ENCODE measurements around the gene TFDP2.
A peak's percentile ranks its signal among the peaks of the same experiment; 100 is the strongest.

TFDP2 gene

GRCh38 chr3:141998669-141999290, 150.6 kb downstream of the TFDP2 start:
- TF ChIP-seq, protein P1, sequence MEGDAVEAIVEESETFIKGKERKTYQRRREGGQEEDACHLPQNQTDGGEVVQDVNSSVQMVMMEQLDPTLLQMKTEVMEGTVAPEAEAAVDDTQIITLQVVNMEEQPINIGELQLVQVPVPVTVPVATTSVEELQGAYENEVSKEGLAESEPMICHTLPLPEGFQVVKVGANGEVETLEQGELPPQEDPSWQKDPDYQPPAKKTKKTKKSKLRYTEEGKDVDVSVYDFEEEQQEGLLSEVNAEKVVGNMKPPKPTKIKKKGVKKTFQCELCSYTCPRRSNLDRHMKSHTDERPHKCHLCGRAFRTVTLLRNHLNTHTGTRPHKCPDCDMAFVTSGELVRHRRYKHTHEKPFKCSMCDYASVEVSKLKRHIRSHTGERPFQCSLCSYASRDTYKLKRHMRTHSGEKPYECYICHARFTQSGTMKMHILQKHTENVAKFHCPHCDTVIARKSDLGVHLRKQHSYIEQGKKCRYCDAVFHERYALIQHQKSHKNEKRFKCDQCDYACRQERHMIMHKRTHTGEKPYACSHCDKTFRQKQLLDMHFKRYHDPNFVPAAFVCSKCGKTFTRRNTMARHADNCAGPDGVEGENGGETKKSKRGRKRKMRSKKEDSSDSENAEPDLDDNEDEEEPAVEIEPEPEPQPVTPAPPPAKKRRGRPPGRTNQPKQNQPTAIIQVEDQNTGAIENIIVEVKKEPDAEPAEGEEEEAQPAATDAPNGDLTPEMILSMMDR (IDR thresholded peaks at IDR 0.05): peak; percentile 13
- no peak overlapping the region for H3K4me2 ChIP-seq (ENCODE audit: low read length)
- H3K36me3 ChIP-seq (ENCODE audit: control insufficient read depth, insufficient read depth, low read length): no peaks in the 10 kb centered on the region

GRCh38 chr3:141996437-141996836, 152.9 kb downstream of the TFDP2 start:
- no peak overlapping the region for H3K27ac ChIP-seq
- H3K4me1 ChIP-seq: no peaks in the 10 kb centered on the region
- H3K36me3 ChIP-seq (ENCODE audit: control insufficient read depth, insufficient read depth, low read length): no peaks in the 10 kb centered on the region
- no peaks in the 10 kb centered on the region for H3K27me3 ChIP-seq (ENCODE audit: control insufficient read depth, insufficient read depth, low read length)
- H3K79me2 ChIP-seq: no peaks in the 10 kb centered on the region
- no peak overlapping the region for H2AFZ ChIP-seq
- TF ChIP-seq, protein P1 (IDR thresholded peaks at IDR 0.05): no peak
- H3K4me3 ChIP-seq (ENCODE audit: low read depth, low read length): no peak overlapping the region
- no peaks in the 10 kb centered on the region for H3K9me3 ChIP-seq (ENCODE audit: control insufficient read depth, low read length)
- H3K4me2 ChIP-seq (ENCODE audit: low read length): no peak overlapping the region
- H3K9ac ChIP-seq: no peak overlapping the region

More at GRCh38 chr3:141998669-141999290, 150.6 kb downstream of the TFDP2 start:
- no peak overlapping the region for H3K9ac ChIP-seq
- H3K4me3 ChIP-seq (ENCODE audit: low read depth, low read length): no peak overlapping the region
- no peaks in the 10 kb centered on the region for H3K9me3 ChIP-seq (ENCODE audit: control insufficient read depth, low read length)
- no peak overlapping the region for H3K27ac ChIP-seq
- no peaks in the 10 kb centered on the region for H3K27me3 ChIP-seq (ENCODE audit: control insufficient read depth, insufficient read depth, low read length)
- H3K79me2 ChIP-seq: peaks cover 2% of the 10 kb centered on the region
- no peak overlapping the region for H2AFZ ChIP-seq
- H3K4me1 ChIP-seq: peaks cover under 1% of the 10 kb centered on the region

DNA sequence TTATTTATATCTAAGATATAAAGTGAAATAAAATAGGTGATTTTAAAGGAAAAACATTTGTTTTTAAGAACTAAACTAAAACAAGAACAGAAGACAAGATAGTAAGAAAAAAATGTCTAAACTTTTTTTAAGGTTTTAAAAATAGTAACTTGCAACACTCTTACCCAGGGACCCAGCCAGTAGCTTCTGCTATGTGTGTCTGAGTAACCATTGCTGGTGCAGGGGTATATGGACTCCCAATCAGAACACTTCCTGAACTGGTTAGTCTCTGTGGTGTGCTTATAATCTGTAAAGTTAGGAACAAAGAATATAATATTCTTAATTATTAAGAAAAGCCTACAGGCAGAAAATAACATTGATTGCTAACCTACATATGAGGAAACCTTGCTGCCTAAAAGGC, 154.5 kb downstream of the TFDP2 start:
- no peaks in the 10 kb centered on the region for H3K27me3 ChIP-seq (ENCODE audit: control insufficient read depth, insufficient read depth, low read length)
- H3K79me2 ChIP-seq: no peaks in the 10 kb centered on the region
- TF ChIP-seq, protein P1 (IDR thresholded peaks at IDR 0.05): no peak
- no peak overlapping the region for H3K4me3 ChIP-seq (ENCODE audit: low read depth, low read length)
- no peak overlapping the region for H2AFZ ChIP-seq
- H3K36me3 ChIP-seq (ENCODE audit: control insufficient read depth, insufficient read depth, low read length): no peaks in the 10 kb centered on the region
- H3K9ac ChIP-seq: no peak overlapping the region
- H3K4me2 ChIP-seq (ENCODE audit: low read length): no peak overlapping the region
- no peaks in the 10 kb centered on the region for H3K9me3 ChIP-seq (ENCODE audit: control insufficient read depth, low read length)
- no peaks in the 10 kb centered on the region for H3K4me1 ChIP-seq
- H3K27ac ChIP-seq: no peak overlapping the region

DNA sequence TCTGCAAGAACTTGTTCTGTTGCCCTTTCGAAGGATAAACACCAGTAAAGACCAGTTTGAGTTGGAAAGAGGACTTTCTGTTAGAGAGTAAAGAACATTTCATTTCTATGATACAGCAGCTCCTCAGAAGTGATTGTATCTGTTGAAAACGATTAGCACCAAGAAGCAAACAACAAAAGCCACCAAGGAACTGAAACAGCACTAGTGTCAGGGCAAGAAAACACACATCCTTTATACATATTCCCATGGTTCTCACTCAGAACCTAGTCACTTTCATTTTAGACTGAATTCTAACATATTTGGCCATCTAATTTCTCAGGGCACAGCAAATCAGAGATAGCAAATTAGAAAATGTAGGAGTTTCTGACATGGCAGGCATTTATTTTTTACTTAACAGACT, 156.8 kb downstream of the TFDP2 start:
- H3K9me3 ChIP-seq (ENCODE audit: control insufficient read depth, low read length): no peaks in the 10 kb centered on the region
- no peaks in the 10 kb centered on the region for H3K27me3 ChIP-seq (ENCODE audit: control insufficient read depth, insufficient read depth, low read length)
- H3K79me2 ChIP-seq: no peaks in the 10 kb centered on the region
- TF ChIP-seq, protein P1 (IDR thresholded peaks at IDR 0.05): no peak
- no peak overlapping the region for H2AFZ ChIP-seq
- no peak overlapping the region for H3K9ac ChIP-seq
- no peak overlapping the region for H3K4me3 ChIP-seq (ENCODE audit: low read depth, low read length)
- H3K27ac ChIP-seq: no peak overlapping the region
- H3K36me3 ChIP-seq (ENCODE audit: control insufficient read depth, insufficient read depth, low read length): no peaks in the 10 kb centered on the region
- no peaks in the 10 kb centered on the region for H3K4me1 ChIP-seq
- no peak overlapping the region for H3K4me2 ChIP-seq (ENCODE audit: low read length)

DNA sequence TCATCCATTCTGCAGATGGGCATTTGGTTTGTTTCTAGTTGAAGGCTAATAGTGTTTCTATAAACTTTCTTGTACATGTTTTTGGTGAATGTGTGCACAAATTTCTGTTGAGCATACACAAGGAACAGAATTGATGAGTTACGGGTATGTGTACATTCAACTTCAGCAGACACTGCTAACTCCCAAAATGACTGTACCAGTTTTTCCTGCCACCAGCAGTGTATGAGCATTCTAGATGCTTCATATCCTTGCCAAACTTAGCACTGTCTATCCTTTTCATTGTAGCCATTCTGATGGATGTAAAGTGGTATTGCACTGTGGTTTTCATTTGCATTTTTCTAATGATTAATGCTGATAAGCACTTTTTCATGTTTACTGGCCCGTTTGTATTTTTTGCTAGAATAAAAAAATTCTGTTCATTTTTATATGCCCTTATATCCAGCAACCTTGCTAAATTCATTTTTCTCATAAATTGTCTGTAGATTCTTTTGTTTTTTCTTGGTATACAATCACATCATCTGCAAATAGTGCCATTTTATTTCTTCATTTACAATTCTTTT, 162.7 kb downstream of the TFDP2 start:
- no peak overlapping the region for H3K9ac ChIP-seq
- H3K79me2 ChIP-seq: no peaks in the 10 kb centered on the region
- no peaks in the 10 kb centered on the region for H3K27me3 ChIP-seq (ENCODE audit: control insufficient read depth, insufficient read depth, low read length)
- no peak overlapping the region for H2AFZ ChIP-seq
- no peaks in the 10 kb centered on the region for H3K36me3 ChIP-seq (ENCODE audit: control insufficient read depth, insufficient read depth, low read length)
- H3K9me3 ChIP-seq (ENCODE audit: control insufficient read depth, low read length): no peaks in the 10 kb centered on the region
- H3K4me2 ChIP-seq (ENCODE audit: low read length): no peak overlapping the region
- TF ChIP-seq, protein P1 (IDR thresholded peaks at IDR 0.05): no peak
- H3K4me3 ChIP-seq (ENCODE audit: low read depth, low read length): no peak overlapping the region
- H3K27ac ChIP-seq: no peak overlapping the region
- H3K4me1 ChIP-seq: no peaks in the 10 kb centered on the region

All from parathyroid adenoma (tissue), 2 donors.